GM23248 (cell line): ENCODE data around the gene IGF2BP3. TPM values are rescaled to one million over a fixed set of nuclear protein-coding genes. Genes with fewer than 3 reads are reported as not detected.

Experiments used
- DNase-seq: peaks from one replicate; pipeline ENCODE4 v3.0.0-alpha.2; 2015
- H2AFZ ChIP-seq: fragments of 200-600 bp; sonication (generic); 2 replicates; pipeline ENCODE4 v1.6.1; 2016; ENCODE audit warnings: antibody characterized with exemption
- H3F3A ChIP-seq: fragments of 200-600 bp; sonication (generic); 2 replicates; pipeline ENCODE4 v1.6.1; 2016; ENCODE audit warnings: mild to moderate bottlenecking, antibody characterized with exemption, mixed run types; ENCODE audit not compliant: insufficient read depth
- H3K27ac ChIP-seq: fragments of 200-600 bp; sonication (generic); 2 replicates; pipeline ENCODE4 v1.5.1; 2016; ENCODE audit warnings: mild to moderate bottlenecking
- H3K27me3 ChIP-seq: fragments of 200-600 bp; sonication (generic); replicated peaks from 2 replicates; pipeline ENCODE4 v1.6.1; 2016; ENCODE audit warnings: mild to moderate bottlenecking; ENCODE audit not compliant: insufficient read depth
- H3K36me3 ChIP-seq: fragments of 200-600 bp; sonication (generic); 2 replicates; pipeline ENCODE4 v1.6.1; 2016; ENCODE audit warnings: low read depth, mild to moderate bottlenecking
- H3K4me1 ChIP-seq: fragments of 200-600 bp; sonication (generic); 2 replicates; pipeline ENCODE4 v1.6.1; 2016; ENCODE audit warnings: mild to moderate bottlenecking; ENCODE audit not compliant: insufficient read depth
- H3K4me2 ChIP-seq: fragments of 200-600 bp; sonication (generic); one replicate; pipeline ENCODE4 v1.6.1; 2016; ENCODE audit warnings: mild to moderate bottlenecking; ENCODE audit not compliant: unreplicated experiment
- H3K4me3 ChIP-seq: fragments of 200-600 bp; sonication (generic); 2 replicates; pipeline ENCODE4 v1.5.1; 2016; ENCODE audit warnings: mild to moderate bottlenecking
- H3K79me2 ChIP-seq: fragments of 200-600 bp; sonication (generic); 2 replicates; pipeline ENCODE4 v1.6.1; 2016; ENCODE audit warnings: mild to moderate bottlenecking; ENCODE audit not compliant: insufficient read depth
- H3K9ac ChIP-seq: fragments of 200-600 bp; sonication (generic); 2 replicates; pipeline ENCODE4 v1.6.1; 2016; ENCODE audit warnings: mild to moderate bottlenecking
- H3K9me2 ChIP-seq: fragments of 200-600 bp; sonication (generic); 2 replicates; pipeline ENCODE4 v1.6.1; 2016; ENCODE audit warnings: mixed run types, mild to moderate bottlenecking, moderate library complexity; ENCODE audit not compliant: insufficient read depth
- H3K9me3 ChIP-seq: fragments of 200-600 bp; sonication (generic); one replicate; pipeline ENCODE4 v1.6.1; 2017; ENCODE audit warnings: low read depth
- H4K20me1 ChIP-seq: fragments of 200-600 bp; sonication (generic); 2 replicates; pipeline ENCODE4 v1.6.0; 2016; ENCODE audit not compliant: insufficient read depth
- EZH2 ChIP-seq: fragments of 200-600 bp; sonication (generic); IDR thresholded peaks from 2 replicates; pipeline ENCODE4 v1.6.1; 2018; ENCODE audit warnings: antibody characterized with exemption, mild to moderate bottlenecking; ENCODE audit not compliant: insufficient read depth, poor library complexity, severe bottlenecking
- EZH2phosphoT487 ChIP-seq: fragments of 200-600 bp; sonication (generic); IDR thresholded peaks from 2 replicates; pipeline ENCODE4 v1.6.1; 2018; ENCODE audit warnings: antibody characterized with exemption, moderate library complexity, mild to moderate bottlenecking, low read depth; ENCODE audit not compliant: insufficient read depth
- WGBS, 2 experiments: methylation state at CpG; one replicate each; pipeline ENCODE4 v1.1.6; 2015 to 2017; ENCODE audit warnings: low lambda C conversion rate in 2 of 2, low coverage in 1 of 2; ENCODE audit errors: missing lambda C conversion rate in 2 of 2; 5-methylcytosine and 5-hydroxymethylcytosine counted together
- in situ Hi-C: fragments of 300-500 bp; cut with MboI; formaldehyde crosslinking; loops from 2 replicates; pipeline ENCODE4 v1.15.0; 2020
- polyA plus RNA-seq: library from polyadenylated mRNA; unstranded; fragments of >200 nt; fragmentation: Nextera tagmentation; extraction: Ambion mirVana; gene quantifications from 2 replicates; pipeline ENCODE4 v1.2.1, GENCODE V29; 2016
- total RNA-seq: library from RNA; depleted of rRNA; stranded (reverse); fragments of >200 nt; shearing (Covaris generic); gene quantifications from 2 replicates; pipeline ENCODE4 v1.2.3, GENCODE V29; 2014

IGF2BP3 gene
- total and polyA plus RNA-seq, 2 experiments from 2014 or later: 7.6 to 18.2 TPM

GRCh38 chr7:23471106-23471859 is 992 bp upstream of the IGF2BP3 start:
- DNase-seq: peak; percentile 79
- Histone ChIP-seq H4K20me1 (no peaks in the 10 kb centered on the region), H3K27ac (peak overlapping the region; percentile 71), H3K9ac (peak overlapping the region; percentile 83), H3K27me3 (peaks cover 14% of the 10 kb centered on the region), H3F3A (peaks cover 32% of the 10 kb centered on the region), H3K36me3 (no peaks in the 10 kb centered on the region), H3K9me2 (no peaks in the 10 kb centered on the region), H3K79me2 (peaks cover 33% of the 10 kb centered on the region), H3K4me1 (peaks cover 16% of the 10 kb centered on the region), H3K9me3 (no peaks in the 10 kb centered on the region), H2AFZ (peak overlapping the region; percentile 92), H3K4me2 (peak overlapping the region; percentile 95), H3K4me3 (peak overlapping the region; percentile 82)
- TF ChIP-seq EZH2phosphoT487 (no peak), EZH2 (no peak)
- 13 to 35% methylated on average over 17 to 44 of the region's 44 CpGs for WGBS, 2 experiments
- in situ Hi-C loops: no loop called here

- in situ Hi-C loops: no loop called here
- Histone ChIP-seq H3F3A (peaks cover 35% of the 10 kb centered on the region), H3K27me3 (peaks cover 2% of the 10 kb centered on the region; the same call in 1 of the 2 replicates), H3K9me2 (no peaks in the 10 kb centered on the region), H4K20me1 (no peaks in the 10 kb centered on the region), H3K4me3 (peak overlapping the region; percentile 82), H3K9me3 (no peaks in the 10 kb centered on the region), H3K9ac (peak overlapping the region; percentile 83), H3K79me2 (peaks cover 46% of the 10 kb centered on the region), H3K27ac (peak overlapping the region; percentile 71), H3K36me3 (no peaks in the 10 kb centered on the region), H2AFZ (peak overlapping the region; percentile 92), H3K4me1 (peaks cover 29% of the 10 kb centered on the region), H3K4me2 (peak overlapping the region; percentile 95)
- TF ChIP-seq EZH2phosphoT487 (no peak), EZH2 (no peak)
- no peak for DNase-seq
- WGBS, 2 experiments: 1% methylated on average over 15 to 18 of the region's 18 CpGs
Measured at GRCh38 chr7:23469961-23470250, 385 bp downstream of the IGF2BP3 start.

GRCh38 chr7:23469150-23469960 is 936 bp downstream of the IGF2BP3 start:
- Histone ChIP-seq H3K36me3 (no peaks in the 10 kb centered on the region), H3K27ac (peak overlapping the region; percentile 71), H4K20me1 (no peaks in the 10 kb centered on the region), H2AFZ (peak overlapping the region; percentile 92), H3K79me2 (peaks cover 52% of the 10 kb centered on the region), H3K9me2 (no peaks in the 10 kb centered on the region), H3K9ac (peak overlapping the region; percentile 83), H3K4me2 (peak overlapping the region; percentile 95), H3K4me3 (peak overlapping the region; percentile 82), H3K27me3 (no peaks in the 10 kb centered on the region), H3K4me1 (peaks cover 27% of the 10 kb centered on the region), H3K9me3 (no peaks in the 10 kb centered on the region), H3F3A (peaks cover 37% of the 10 kb centered on the region)
- no peak for TF ChIP-seq EZH2
- no peak for TF ChIP-seq EZH2phosphoT487
- WGBS, 2 experiments: 2 to 3% methylated on average over 47 to 63 of the region's 91 CpGs
- in situ Hi-C loops: no loop called here
- DNase-seq: peak; percentile 60

GRCh38 chr7:23468526-23469149 is 1.7 kb downstream of the IGF2BP3 start:
- peaks cover 37% of the 10 kb centered on the region for H3F3A ChIP-seq
- DNase-seq: no peak
- peak overlapping the region; percentile 71 for H3K27ac ChIP-seq
- in situ Hi-C loops: no loop called here
- peak overlapping the region; percentile 95 for H3K4me2 ChIP-seq
- peak overlapping the region; percentile 82 for H3K4me3 ChIP-seq
- H3K27me3 ChIP-seq: no peaks in the 10 kb centered on the region
- H3K9me2 ChIP-seq: no peaks in the 10 kb centered on the region
- no peaks in the 10 kb centered on the region for H3K9me3 ChIP-seq
- H3K79me2 ChIP-seq: peaks cover 59% of the 10 kb centered on the region
- H3K9ac ChIP-seq: peak overlapping the region; percentile 83
- WGBS, 2 experiments: 11% methylated on average over 38 to 39 of the region's 48 CpGs
- no peak for TF ChIP-seq EZH2phosphoT487
- TF ChIP-seq EZH2: no peak
- H4K20me1 ChIP-seq: no peaks in the 10 kb centered on the region
- H2AFZ ChIP-seq: peak overlapping the region; percentile 92
- no peaks in the 10 kb centered on the region for H3K36me3 ChIP-seq
- peaks cover 29% of the 10 kb centered on the region for H3K4me1 ChIP-seq
